Fibroblast of lung (primary cell): Measurements from ENCODE around the gene HOXC11. TPM values are rescaled to one million over a fixed set of nuclear protein-coding genes. Genes with fewer than 3 reads are reported as not detected.
A peak's percentile ranks its signal among the peaks of the same experiment; 100 is the strongest.

Experiments
- DNase-seq, 2 donors: peaks; one replicate each; pipeline versions ENCODE4 v3.0.0 to v3.0.0-alpha.2; 2010; ENCODE audit warnings: low read depth in 2 of 2
- H2AFZ ChIP-seq: 2 replicates; pipeline ENCODE4 v1.5.1; 2012; ENCODE audit warnings: low read length, control low read depth, inconsistent platforms
- H3K27ac ChIP-seq: 2 replicates; pipeline ENCODE4 v1.5.1; 2011; ENCODE audit warnings: low read length, control low read depth; ENCODE audit not compliant: insufficient read depth
- H3K27me3 ChIP-seq: 2 replicates; pipeline ENCODE4 v1.5.1; 2011; ENCODE audit warnings: mild to moderate bottlenecking, low read length; ENCODE audit not compliant: control insufficient read depth, insufficient read depth
- H3K36me3 ChIP-seq: 2 replicates; pipeline ENCODE4 v1.5.1; 2011; ENCODE audit warnings: low read length; ENCODE audit not compliant: control insufficient read depth, insufficient read depth
- H3K4me1 ChIP-seq: 2 replicates; pipeline ENCODE4 v1.5.1; 2011; ENCODE audit warnings: low read length; ENCODE audit not compliant: control insufficient read depth, insufficient read depth; ENCODE audit errors: extremely low read depth
- H3K4me2 ChIP-seq: 2 replicates; pipeline ENCODE4 v1.5.1; 2011; ENCODE audit warnings: low read length, control low read depth; ENCODE audit not compliant: insufficient read depth; ENCODE audit errors: extremely low read depth
- H3K4me3 ChIP-seq, 4 experiments: fragments of 200-600 bp in 1 of 4; sonication (generic) in 1 of 4; replicated peaks in 1 of 4; 2 replicates each; pipeline ENCODE4 v1.5.1; 2011 to 2016; ENCODE audit warnings: low read length in 4 of 4, low read depth in 3 of 4, mild to moderate bottlenecking in 3 of 4, control low read depth in 2 of 4, inconsistent platforms in 1 of 4, mixed read lengths in 1 of 4; ENCODE audit not compliant: insufficient read depth in 1 of 4; ENCODE audit errors: control extremely low read depth in 1 of 4
- H3K79me2 ChIP-seq: 2 replicates; pipeline ENCODE4 v1.5.1; 2012; ENCODE audit warnings: mild to moderate bottlenecking, low read length, inconsistent platforms; ENCODE audit not compliant: control insufficient read depth, insufficient read depth
- H3K9ac ChIP-seq: 2 replicates; pipeline ENCODE4 v1.5.1; 2011; ENCODE audit warnings: mild to moderate bottlenecking, low read length, control low read depth; ENCODE audit not compliant: insufficient read depth
- H3K9me3 ChIP-seq: 2 replicates; pipeline ENCODE4 v1.5.1; 2012; ENCODE audit warnings: low read depth, low read length; ENCODE audit not compliant: control insufficient read depth, insufficient read depth
- H4K20me1 ChIP-seq: 2 replicates; pipeline ENCODE4 v1.5.1; 2011; ENCODE audit warnings: low read length; ENCODE audit not compliant: control insufficient read depth, insufficient read depth; ENCODE audit errors: extremely low read depth
- EZH2 ChIP-seq: IDR thresholded peaks from 2 replicates; pipeline ENCODE4 v1.5.1; 2012; ENCODE audit warnings: low read length, control low read depth, mild to moderate bottlenecking; ENCODE audit errors: missing control alignments
- polyA plus RNA-seq, 2 donors: library from polyadenylated mRNA; depleted of rRNA in 1 of 2; stranded (reverse) in 1 of 2; unstranded in 1 of 2; fragments of >200 nt; gene quantifications; 2 replicates each; pipeline ENCODE4 v1.2.1, GENCODE V29; 2011 to 2012; ENCODE audit warnings: missing spikeins in 1 of 2
- total RNA-seq: library from RNA; depleted of rRNA; stranded (reverse); fragments of >200 nt; gene quantifications from 2 replicates; pipeline ENCODE4 v1.2.1, GENCODE V29; 2014
- TF ChIP-seq, protein P1 (sequence below), 2 donors: IDR thresholded peaks in 1 of 2; conservative IDR thresholded peaks in 1 of 2; 1 replicate in 1 of 2; 2 replicates in 1 of 2; pipeline ENCODE4 v1.5.1; 2011 to 2012; ENCODE audit warnings: low read length in 2 of 2, control low read depth in 1 of 2, inconsistent platforms in 1 of 2, low read depth in 1 of 2, mild to moderate bottlenecking in 1 of 2

HOXC11 gene
- total and polyA plus RNA-seq, 2 donors (not counting 1 experiment from before 2014, with no cell fraction given): not detected

GRCh38 chr12:53985994-53986685, 13.2 kb downstream of the HOXC11 start:
- DNase-seq: no peak
- H3K79me2 ChIP-seq: no peaks in the 10 kb centered on the region
- peaks cover 88% of the 10 kb centered on the region for H3K27me3 ChIP-seq
- no peak overlapping the region for H3K27ac ChIP-seq
- no peak overlapping the region for H3K4me3 ChIP-seq
- H3K9me3 ChIP-seq: no peaks in the 10 kb centered on the region
- no peak overlapping the region for H2AFZ ChIP-seq
- no peak overlapping the region for H3K9ac ChIP-seq
- H3K4me1 ChIP-seq: no peaks in the 10 kb centered on the region
- peak; percentile 85 for TF ChIP-seq EZH2
- TF ChIP-seq, protein P1, sequence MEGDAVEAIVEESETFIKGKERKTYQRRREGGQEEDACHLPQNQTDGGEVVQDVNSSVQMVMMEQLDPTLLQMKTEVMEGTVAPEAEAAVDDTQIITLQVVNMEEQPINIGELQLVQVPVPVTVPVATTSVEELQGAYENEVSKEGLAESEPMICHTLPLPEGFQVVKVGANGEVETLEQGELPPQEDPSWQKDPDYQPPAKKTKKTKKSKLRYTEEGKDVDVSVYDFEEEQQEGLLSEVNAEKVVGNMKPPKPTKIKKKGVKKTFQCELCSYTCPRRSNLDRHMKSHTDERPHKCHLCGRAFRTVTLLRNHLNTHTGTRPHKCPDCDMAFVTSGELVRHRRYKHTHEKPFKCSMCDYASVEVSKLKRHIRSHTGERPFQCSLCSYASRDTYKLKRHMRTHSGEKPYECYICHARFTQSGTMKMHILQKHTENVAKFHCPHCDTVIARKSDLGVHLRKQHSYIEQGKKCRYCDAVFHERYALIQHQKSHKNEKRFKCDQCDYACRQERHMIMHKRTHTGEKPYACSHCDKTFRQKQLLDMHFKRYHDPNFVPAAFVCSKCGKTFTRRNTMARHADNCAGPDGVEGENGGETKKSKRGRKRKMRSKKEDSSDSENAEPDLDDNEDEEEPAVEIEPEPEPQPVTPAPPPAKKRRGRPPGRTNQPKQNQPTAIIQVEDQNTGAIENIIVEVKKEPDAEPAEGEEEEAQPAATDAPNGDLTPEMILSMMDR (conservative IDR thresholded peaks at IDR 0.05 in 1 of 2, IDR thresholded peaks at IDR 0.05 in 1 of 2; ENCODE audit: low read depth in 1 of 2, low read length in 2 of 2): no peak
- no peaks in the 10 kb centered on the region for H4K20me1 ChIP-seq
- no peaks in the 10 kb centered on the region for H3K36me3 ChIP-seq
- no peak overlapping the region for H3K4me2 ChIP-seq

DNA sequence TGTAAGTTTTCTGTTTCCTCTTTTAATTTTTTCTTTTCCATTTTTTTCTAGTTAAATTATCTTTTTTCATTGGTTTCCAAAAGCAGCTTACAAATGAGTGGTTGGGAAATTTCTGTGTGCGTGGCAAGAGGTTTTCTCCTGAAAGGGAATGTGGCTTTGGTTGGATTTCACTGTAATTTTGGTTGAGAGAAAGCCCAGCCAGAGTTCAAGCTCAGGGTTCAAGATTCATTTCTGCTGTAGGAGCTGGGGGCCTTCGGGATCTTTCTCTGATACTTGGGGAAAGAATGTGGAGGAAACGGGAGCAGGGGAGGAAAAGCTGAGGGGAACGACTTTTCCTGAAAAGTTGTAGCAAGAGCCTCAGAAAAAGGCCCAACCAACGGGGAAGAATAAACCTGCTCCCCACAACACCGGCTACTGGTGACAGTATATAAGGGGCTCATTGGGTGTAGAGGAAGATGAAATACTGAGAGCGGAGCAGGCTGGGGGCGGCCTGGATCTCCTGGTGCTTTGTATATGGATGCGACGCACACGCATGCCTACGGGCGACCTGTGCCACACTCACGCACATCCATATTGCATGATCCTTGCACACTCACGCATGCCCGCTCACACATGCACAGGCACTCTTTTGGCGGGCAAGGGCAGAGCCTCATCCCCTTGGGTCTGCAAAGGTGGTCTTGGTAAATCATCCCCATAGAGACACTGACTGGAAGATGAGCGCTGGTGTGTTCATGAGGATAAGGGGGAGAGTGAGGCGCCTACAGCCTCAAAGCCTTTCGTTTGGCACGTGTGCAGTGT, 14.0 kb downstream of the HOXC11 start:
- TF ChIP-seq, protein P1 (conservative IDR thresholded peaks at IDR 0.05 in 1 of 2, IDR thresholded peaks at IDR 0.05 in 1 of 2; ENCODE audit: low read depth in 1 of 2, low read length in 2 of 2): no peak
- TF ChIP-seq EZH2: peak; percentile 86
- H3K79me2 ChIP-seq: no peaks in the 10 kb centered on the region
- no peak overlapping the region for H3K4me2 ChIP-seq
- no peaks in the 10 kb centered on the region for H3K9me3 ChIP-seq
- no peaks in the 10 kb centered on the region for H3K36me3 ChIP-seq
- H3K27ac ChIP-seq: no peak overlapping the region
- H3K4me1 ChIP-seq: no peaks in the 10 kb centered on the region
- no peak overlapping the region for H2AFZ ChIP-seq
- peaks cover 89% of the 10 kb centered on the region for H3K27me3 ChIP-seq
- no peak for DNase-seq
- H3K9ac ChIP-seq: no peak overlapping the region
- no peaks in the 10 kb centered on the region for H4K20me1 ChIP-seq
- H3K4me3 ChIP-seq: no peak overlapping the region

DNA sequence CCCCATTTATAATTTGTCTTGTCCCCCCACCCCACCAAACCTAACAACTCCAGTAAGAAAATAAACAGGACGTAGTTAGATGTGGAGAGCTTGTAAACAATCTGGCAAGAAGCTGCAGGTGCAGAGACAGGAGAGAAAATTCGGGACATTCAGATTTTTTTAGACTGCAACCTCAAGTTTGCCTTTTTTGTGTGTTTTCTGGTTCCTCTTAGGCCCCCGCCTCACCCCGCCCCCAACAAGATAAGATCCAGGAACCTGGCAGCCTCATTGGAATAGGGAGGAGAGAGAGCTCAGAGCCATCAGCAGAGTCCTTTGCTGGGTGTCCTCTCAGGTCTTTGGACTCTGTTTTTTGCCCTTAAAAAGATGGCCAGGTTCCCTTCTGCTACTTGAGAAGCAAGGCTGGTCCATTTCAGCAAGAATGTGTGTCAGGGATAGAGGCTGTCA, 14.9 kb downstream of the HOXC11 start:
- Histone ChIP-seq H3K27me3 (peaks cover 88% of the 10 kb centered on the region), H4K20me1 (no peaks in the 10 kb centered on the region), H3K9ac (no peak overlapping the region), H3K4me2 (no peak overlapping the region), H3K27ac (no peak overlapping the region), H3K36me3 (no peaks in the 10 kb centered on the region), H3K79me2 (no peaks in the 10 kb centered on the region), H3K4me1 (no peaks in the 10 kb centered on the region), H2AFZ (no peak overlapping the region), H3K4me3 (no peak overlapping the region), H3K9me3 (no peaks in the 10 kb centered on the region)
- TF ChIP-seq, protein P1 (conservative IDR thresholded peaks at IDR 0.05 in 1 of 2, IDR thresholded peaks at IDR 0.05 in 1 of 2; ENCODE audit: low read depth in 1 of 2, low read length in 2 of 2): no peak
- TF ChIP-seq EZH2: no peak
- no peak for DNase-seq
